NCI-H2171 treated with DMSO at 0.1 percent for 48 hours (cell line): Measurements from ENCODE around the gene NFIX.
"Not testable (repeated sequence)": the region's sequence is repeated elsewhere in the genome, so short reads cannot be mapped to it uniquely, and the experiment has no call there.

Experiments
- DNase-seq: peaks from one replicate; lab custom pipeline; 2025; lab: John Stamatoyannopoulos, UW

NFIX gene

GRCh38 chr19:12994701-12995595 lies at the start of gene NFIX:
Gene NFIX (plus strand): TSS chr19:12995475. CDS start chr19:12995838, 363 bp downstream.
- DNase-seq: no peak

DNA sequence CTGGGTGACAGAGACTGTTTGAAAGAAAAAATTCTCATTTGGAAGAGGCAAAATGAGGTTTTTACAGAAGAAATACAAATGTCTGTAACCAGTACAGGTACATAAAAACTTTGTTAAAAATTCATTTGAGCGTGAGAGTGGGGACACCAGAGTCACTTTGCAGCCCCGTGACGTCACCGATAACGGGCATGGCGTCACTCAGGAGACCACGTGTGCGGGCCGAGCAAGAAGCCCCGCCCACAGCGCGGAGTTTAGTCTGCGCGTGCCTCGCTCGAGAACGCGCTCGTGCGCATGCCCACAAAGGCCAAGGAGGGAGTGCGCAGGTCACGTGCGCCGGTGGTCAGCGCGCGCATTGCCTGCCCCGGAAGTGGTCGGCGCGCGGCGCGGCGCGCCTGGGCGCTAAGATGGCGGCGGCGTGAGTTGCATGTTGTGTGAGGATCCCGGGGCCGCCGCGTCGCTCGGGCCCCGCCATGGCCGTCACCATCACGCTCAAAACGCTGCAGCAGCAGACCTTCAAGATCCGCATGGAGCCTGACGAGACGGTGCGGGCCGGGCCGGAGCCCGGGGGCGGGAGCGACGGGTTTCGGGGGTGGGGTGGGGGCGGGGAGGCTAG lies 49.7 kb upstream of the NFIX start, which contains the start of gene RAD23A:
RAD23A (plus strand) TSS at position 384 of the 613 bp plus-strand sequence; CDS start at position 471, 87 bp downstream.
- peak; percentile 94 for DNase-seq

- DNase-seq: peak; percentile 54
Observed at GRCh38 chr19:12946092-12946721, 49.1 kb upstream of the NFIX start.

DNA sequence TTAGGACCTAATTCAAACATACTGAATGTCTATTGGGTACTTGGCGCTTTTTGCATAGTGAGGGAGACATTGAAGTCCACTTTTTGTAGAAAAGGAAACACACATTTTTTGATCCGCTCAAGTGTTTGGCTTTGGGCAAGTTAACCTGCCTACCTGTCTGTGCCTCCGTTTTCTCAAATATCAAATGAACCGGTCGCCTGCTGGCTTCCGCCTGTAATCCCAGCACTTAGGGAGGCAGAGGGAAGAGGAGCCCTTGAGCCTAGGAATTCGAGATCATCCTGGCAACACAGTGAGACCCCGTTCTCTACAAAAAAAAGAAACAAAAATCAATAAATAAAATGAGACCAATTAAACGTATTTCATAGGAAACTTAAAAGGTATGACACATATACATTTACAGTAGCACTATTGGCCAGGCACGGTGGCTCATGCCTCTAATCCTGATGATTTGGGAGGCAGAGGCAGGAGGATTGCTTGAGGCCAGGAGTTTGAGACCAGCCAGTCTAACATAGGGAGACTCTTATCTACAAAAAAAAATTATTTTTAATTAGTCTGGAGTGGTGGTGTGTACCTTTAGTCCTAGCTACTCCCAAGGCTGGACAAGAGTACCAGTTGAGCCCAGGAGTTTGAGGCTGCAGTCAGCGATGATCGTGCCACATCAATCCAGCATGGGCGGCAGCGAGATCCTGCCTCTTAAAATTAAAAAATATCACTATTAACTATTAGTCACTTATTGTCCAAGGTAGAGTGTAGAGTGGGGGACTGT lies 48.4 kb upstream of the NFIX start:
- DNase-seq: peak; percentile 30

GRCh38 chr19:12947702-12948611 lies 47.3 kb upstream of the NFIX start:
- DNase-seq: no peak

DNA sequence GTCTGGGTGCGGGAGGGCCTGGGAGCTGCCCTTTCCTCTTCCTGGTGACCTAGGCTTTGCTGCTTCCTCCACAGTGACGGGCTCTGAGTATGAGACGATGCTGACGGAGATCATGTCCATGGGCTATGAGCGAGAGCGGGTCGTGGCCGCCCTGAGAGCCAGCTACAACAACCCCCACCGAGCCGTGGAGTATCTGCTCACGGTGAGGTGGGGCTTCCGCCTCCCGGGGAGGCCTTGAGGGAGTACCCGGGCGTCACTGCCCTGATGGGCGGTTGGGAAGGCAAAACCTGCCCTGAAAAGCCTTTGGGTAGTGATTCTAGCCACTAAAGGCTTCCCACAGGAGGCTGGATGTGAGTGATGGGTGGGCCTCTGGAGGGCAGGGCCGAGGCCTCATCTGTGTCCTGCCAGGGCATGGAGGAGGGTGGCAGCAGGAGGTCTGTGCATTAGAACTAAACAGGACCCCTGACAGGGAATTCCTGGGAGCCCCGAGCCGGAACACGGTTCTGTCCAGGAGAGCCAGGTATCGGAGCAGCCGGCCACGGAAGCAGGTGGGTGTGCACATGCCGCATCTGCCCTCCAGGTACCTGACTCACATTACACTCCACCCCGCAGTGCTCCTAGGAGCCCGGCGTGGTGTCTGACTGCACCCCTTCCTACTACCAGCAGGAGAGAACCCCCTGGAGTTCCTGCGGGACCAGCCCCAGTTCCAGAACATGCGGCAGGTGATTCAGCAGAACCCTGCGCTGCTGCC lies 46.5 kb upstream of the NFIX start:
- DNase-seq: no peak

DNA sequence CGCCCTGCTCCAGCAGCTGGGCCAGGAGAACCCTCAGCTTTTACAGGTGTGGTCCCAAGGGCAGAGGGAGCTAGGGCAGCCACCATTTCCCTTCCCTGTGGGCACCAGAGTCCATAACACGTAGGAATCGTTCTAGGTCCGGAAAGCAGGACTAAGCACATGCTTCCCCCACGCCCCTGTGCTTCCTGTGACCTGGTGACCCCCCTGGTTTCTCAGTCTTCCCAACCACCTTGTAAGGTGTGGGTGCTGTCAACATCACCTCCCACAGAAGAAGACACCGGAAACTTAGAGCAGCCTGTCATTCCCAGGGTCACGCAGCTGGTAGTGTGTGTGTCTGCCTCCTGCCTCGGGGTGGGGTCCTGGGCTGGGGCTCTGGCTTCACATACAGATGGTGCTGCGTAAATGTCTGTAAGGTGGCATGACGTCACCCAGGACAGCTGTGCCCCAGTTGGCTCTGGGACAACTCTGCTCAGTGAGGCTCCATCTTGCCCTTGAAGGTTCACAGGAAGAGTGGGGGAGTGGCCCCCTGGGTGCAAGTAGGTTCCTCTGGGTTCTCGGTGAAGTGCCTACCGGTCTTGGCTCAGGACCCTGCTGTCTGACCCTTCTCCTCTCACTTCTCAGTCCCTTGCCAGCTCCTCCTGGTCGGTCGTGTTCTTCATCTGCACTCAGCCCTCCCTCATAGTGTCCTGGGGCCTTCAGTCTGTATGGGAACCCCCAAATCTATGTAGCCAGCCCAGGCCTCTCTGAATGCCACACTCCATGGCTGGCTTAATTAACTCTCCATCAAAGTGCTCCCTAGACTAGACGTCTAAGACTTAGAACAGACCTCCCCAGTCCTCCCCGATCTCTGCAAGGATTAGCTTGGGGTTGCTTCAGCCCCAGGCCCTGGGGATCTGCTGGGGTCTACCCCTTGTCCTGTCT lies 45.7 kb upstream of the NFIX start:
- no peak for DNase-seq

- DNase-seq: not testable (repeated sequence)
Observed at GRCh38 chr19:12952050-12952449, 43.2 kb upstream of the NFIX start.

DNA sequence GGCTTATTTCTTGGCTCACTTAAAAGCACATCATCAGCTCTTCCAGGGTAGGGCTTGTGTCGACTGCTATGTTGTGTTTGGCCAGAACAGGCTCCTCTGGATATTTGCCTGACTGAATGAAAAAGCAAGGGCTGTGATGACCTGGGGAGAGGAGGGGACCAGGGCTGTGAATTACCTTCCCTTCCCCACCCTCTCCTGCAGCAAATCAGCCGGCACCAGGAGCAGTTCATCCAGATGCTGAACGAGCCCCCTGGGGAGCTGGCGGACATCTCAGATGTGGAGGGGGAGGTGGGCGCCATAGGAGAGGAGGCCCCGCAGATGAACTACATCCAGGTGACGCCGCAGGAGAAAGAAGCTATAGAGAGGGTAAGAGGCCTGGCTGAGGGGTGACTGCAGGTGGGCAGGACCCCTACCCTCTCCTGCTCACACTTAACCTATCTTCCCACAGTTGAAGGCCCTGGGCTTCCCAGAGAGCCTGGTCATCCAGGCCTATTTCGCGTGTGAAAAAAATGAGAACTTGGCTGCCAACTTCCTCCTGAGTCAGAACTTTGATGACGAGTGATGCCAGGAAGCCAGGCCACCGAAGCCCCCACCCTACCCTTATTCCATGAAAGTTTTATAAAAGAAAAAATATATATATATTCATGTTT lies 42.7 kb upstream of the NFIX start:
- peak; percentile 85 for DNase-seq

GRCh38 chr19:12953138-12953798 lies 42.0 kb upstream of the NFIX start:
- DNase-seq: peak; percentile 88

DNA sequence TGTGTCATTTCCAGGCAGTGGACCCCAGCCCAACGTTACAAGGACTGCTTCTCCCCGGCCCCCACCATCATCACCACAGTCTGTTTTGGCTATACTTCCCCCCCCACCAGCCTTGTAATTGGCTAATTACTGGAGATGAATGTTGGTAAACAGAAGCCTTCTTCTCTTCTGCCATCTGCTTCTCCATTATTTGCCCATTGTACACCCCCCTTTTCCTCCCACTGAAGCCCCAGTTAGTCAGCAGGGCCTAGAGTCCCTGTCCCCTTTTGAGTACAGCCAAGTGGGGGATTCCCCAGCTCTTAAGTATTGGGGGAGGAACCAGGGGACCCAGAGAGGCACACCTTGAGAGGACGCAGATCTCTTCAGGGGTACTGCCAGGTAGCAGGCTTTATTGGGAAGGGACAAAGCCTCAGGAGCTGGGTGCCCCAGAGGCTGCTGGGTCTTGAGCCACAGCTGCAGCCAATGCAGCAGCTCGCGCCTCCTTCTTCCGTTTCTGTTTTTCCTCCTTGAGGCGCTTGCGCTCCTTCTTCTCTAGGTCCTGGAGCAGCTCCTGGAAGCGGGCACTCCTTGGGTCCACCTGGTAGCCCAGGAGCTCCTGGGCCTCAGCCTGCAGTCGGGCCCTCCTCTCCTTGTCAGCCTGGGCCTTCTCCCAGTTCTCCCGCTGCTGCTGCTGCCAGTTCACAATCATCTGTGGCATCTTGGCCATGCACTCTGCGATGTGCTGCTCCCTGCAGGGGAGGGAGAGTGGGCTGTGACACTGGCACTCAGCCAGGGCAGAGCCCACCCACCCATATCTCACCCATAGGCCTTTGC lies 41.3 kb upstream of the NFIX start:
- peak; percentile 83 for DNase-seq

GRCh38 chr19:12954612-12954962 lies 40.7 kb upstream of the NFIX start:
- DNase-seq: no peak

- not testable (repeated sequence) for DNase-seq
Observed at GRCh38 chr19:12955575-12955974, 39.7 kb upstream of the NFIX start.

DNA sequence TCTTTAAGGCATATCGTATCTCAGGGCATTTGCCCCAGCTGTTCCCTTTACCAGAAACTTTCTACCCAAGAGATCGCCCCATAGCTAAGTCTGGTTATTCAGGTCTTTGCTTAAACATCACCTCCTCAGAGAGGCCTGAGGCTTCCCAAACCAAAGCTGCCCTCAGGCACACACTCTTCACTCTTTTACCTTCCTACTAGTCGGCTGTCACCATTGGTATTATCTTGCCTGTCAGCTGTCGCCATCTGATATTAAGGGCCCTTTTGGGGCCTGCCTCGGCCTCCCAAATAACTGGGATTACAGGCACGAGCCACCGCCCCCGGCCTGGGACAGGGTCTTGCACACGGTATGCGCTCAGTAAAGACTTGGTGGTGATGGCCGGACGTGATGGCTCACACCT lies 39.3 kb upstream of the NFIX start:
- no peak for DNase-seq

DNA sequence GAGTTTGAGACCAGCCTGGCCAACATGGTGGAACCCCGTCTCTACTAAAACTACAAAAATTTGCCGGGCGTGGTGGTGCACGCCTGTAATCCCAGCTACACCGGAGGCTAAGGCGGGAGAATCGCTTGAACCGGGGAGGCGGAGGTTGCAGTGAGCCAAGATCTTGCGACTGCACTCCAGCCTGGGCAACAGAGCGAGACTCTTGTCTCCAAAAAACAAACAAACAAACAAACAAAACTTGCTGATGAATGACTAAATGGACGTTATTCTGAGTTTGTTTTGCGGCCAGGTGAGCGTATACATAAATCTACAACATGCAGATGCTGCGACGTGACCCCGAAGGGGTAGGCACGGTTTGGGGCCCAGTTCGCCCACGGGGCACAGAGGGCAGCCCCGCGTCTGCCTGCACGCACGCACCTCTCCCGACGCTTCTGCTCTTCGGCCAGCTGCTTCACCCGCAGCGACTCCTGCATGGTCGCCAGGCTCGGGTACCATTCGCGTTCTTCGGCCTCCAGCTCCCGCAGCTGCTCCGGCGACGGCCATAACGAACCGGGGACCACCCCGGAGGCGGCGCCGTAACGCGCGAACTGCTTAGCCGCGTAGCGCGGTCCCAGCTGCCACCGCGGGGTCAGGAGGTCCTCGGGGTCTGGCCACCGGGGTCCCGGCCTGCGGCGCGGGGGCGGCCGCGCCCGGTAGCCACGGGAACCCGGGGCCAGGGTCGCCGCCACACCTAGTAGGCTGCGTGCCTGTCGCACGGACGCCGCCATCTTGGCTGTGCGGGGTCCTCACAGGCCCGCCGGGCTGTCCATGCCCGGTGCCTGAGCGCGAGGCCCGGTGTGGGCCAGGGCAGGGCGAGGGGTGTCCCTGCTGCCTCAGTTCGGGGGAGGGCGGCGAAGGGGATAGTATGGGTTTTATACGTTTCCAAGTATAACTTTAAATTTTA lies 38.6 kb upstream of the NFIX start, which contains the start of gene GADD45GIP1:
GADD45GIP1 (minus strand) TSS at position 778 of the 943 bp plus-strand sequence; CDS start at position 767, 11 bp downstream.
- DNase-seq: peak; percentile 77
